DMS79 treated with DMSO at 0.1 percent for 48 hours (cell line): ENCODE data around the gene WTIP.
"Not testable (repeated sequence)": the region's sequence is repeated elsewhere in the genome, so short reads cannot be mapped to it uniquely, and the experiment has no call there.

Experiments used
- DNase-seq: peaks from one replicate; lab custom pipeline; 2025; lab: John Stamatoyannopoulos, UW

Gene WTIP

GRCh38 chr19:34503531-34504272 is 22.1 kb downstream of the WTIP start:
- no peak for DNase-seq

DNA sequence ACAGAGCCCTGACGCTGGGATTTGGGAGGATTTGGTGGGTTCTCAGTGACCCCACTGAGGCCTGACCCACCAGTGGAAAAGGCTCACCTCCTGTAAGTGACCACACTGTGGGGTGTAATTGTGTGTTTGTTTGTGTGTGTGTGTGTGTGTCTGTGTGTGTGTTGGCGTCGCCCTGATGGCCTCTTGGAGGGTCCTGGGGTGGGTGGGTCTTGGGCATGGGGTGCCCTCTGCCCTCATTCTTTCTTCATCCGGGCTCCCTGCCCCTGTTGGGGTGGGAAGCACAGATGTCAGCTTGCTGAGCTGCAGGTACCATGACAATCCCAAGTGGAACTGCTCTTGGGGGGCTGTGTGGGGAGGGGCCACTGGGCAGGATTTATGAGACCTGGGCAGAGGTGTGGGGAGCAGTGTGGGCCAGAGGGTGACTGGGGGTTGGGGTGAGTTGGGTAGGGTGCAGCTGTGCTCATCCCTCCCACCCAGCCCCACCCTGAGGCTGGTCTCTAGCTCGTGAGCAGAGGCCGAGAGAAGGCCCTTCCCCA is 22.8 kb downstream of the WTIP start:
- no peak for DNase-seq

GRCh38 chr19:34504809-34505291 is 23.3 kb downstream of the WTIP start:
- DNase-seq = no peak

DNA sequence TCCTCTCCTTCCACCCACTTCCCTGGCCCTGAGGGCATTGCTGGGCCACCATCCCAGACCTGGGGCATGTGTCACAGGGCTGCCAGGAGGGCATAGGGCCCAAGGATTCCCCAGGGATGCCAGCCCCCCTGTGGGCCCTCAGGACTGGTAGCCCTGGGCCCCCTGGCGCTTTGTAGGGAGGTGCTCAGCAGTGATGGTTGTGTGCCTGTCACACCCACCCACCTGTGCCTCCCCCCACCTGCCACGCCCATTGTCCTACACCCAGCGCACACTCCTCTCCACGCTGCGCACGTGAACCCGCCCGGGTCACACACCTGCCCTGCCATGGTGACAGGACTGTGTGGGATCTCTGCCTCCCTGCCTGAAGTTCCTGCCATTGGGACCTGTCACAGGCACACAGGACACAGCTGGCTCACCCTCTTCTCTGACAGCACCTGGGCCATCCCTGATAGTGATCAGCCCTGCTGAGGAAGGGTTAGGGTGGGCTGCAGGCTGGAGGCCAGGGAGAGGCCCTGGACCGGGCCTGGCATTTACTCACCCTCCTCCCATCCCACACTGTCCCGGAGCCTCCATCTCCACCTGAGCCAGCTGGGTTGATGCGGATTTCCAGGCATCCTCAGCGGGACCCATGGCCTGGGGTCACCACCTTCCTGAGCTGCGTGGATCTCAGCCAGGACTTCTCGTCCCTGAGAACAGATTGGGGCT is 23.9 kb downstream of the WTIP start:
- DNase-seq = no peak

DNA sequence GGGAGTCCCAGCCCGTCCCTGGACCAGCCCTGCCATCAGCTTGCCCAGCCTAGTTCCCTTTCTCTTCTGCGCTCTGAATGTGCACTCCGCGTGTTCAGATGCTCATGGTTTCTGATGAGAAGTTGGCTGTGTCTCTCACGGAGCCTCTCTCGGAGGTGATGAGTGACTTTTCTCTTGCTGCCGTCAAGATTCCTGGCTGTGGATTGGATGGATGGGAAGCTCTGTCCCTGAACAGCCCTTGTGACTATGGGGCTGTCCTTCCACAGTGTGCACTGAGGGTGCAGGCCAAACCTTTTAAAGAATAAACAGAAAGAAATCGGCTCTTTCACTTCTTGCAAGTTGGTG is 24.4 kb downstream of the WTIP start:
- DNase-seq = no peak

- DNase-seq = no peak
Measured at GRCh38 chr19:34507414-34508067, 26.0 kb downstream of the WTIP start.

DNA sequence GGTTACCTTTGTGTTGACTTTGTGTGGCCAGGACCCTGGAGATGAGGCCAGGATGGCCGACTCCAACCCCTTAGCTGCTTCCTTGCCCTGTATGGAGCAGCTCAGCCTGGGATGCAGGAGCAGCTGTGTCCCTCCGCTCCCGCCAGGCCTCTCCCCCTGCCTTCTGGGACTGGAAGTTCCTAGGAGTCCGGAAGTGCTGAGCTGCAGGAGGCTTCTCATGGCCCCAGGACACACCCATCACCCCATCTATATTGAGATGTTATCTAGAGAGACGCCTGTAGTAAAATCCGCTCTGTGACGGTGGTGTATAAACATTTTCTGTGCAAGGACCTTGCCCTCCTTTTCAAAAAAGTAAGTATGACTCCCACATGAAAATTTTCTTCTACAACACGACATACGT is 27.0 kb downstream of the WTIP start:
- DNase-seq = no peak

- DNase-seq = not testable (repeated sequence)
Measured at GRCh38 chr19:34510904-34511303, 29.3 kb downstream of the WTIP start.

DNA sequence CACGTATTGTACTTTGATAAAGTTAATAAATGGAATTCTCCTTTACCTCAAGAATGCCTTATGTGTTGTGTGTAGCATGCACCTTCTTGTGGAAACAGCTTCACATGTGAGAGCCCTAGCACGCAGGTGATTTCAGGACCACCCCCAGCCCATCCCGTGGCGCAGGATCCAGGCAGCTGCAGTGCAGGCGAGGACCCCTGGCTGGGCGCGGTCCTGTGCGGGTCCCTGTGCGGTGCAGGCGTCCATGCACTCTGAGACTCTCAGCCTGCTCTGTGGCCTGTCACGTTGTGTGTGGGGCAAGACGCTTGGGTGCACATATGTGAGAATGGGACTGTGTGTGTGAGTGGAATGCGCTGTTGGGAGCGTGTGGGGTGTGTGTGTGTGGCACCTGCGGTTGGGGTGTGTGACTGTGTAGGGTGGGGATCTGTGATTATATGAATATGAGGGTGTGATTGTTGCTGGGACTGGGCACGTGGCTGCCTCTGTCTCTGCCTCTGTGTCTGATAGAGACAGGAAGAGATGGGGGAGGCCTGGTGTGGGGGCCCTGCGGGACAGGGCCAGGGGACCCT is 30.8 kb downstream of the WTIP start:
- no peak for DNase-seq

GRCh38 chr19:34513767-34514166 is 32.2 kb downstream of the WTIP start:
- DNase-seq = no peak

- no peak for DNase-seq
Measured at GRCh38 chr19:34519602-34520001, 38.0 kb downstream of the WTIP start.

GRCh38 chr19:34523408-34523807 is 41.9 kb downstream of the WTIP start:
- DNase-seq = no peak

DNA sequence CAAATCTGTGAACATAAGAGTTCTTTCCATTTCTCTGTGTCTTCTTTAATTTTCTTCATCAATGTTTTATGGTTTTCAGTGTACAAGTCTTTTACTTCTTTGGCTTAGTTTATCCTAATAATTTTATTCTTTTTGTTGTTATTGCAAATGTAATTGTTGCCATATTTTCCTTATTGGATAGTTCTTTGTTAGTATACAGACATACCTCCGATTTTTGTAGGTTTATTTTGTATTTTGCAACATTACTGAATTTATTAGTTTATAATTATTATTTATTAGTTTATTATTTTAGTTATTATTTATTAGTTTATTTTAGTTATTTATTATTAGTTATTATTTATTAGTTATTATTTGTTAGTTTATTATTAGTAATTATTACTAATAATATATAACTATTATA is 43.4 kb downstream of the WTIP start:
- DNase-seq = no peak

DNA sequence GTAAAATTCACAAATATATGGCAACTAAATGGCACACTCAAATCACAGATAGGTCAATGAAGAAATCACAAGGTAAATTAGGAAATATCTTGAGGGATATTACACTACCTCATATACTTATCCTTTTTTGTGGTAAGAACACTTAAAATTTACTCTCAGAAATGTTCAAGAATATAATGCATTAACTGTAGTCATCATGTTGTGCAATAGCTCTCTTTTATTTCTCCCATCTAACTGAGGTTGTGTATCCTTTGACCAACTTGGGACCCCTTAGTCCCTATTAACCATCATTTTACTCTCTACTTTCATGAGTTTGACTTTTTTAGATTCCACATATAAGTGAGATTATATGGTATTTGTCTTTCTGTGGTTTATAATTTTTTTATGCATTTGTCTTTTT is 52.6 kb downstream of the WTIP start:
- no peak for DNase-seq

DNA sequence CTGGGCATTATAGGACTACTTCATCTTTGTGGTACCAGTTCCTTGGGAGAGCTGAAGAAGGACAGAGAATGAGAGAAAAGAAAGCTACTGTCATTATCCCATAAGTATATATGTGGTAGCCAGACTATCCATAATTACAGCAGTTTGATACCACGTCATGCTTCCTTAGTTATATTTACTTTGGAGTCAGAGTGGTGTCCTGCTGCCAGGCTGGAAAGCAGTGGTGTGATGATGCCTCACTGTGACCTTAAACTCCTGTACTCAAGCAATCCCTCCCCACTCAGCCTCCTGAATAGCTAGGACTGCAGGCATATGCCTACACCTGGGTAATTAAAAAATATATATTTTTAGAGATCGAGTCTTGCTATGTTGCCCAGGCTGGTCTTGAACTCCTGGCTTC is 57.8 kb downstream of the WTIP start:
- no peak for DNase-seq

GRCh38 chr19:34540811-34541557 is 59.4 kb downstream of the WTIP start:
- no peak for DNase-seq

- DNase-seq = no peak
Measured at GRCh38 chr19:34549833-34550232, 68.3 kb downstream of the WTIP start.

GRCh38 chr19:34555447-34555846 is 73.9 kb downstream of the WTIP start:
- DNase-seq = no peak

GRCh38 chr19:34556488-34556887 is 74.9 kb downstream of the WTIP start:
- no peak for DNase-seq

GRCh38 chr19:34559045-34559444 is 77.5 kb downstream of the WTIP start:
- no peak for DNase-seq

- DNase-seq = no peak
Measured at GRCh38 chr19:34560229-34560628, 78.7 kb downstream of the WTIP start.
